GM21576 (cell line): ENCODE data around the gene INPP5E.

ENCODE experiments used
- ATAC-seq: cut with Tn5 transposase; IDR thresholded peaks from one replicate; pipeline ENCODE4 v1.9.1; 2021; ENCODE audit warnings: mild to moderate bottlenecking, moderate library complexity; ENCODE audit not compliant: unreplicated experiment

Gene INPP5E

GRCh38 chr9:136474021-136474640 is 34.5 kb upstream of the INPP5E start:
- ATAC-seq = no peak

- no peak for ATAC-seq
Measured at GRCh38 chr9:136473354-136473721, 33.7 kb upstream of the INPP5E start.

- ATAC-seq = no peak
Measured at GRCh38 chr9:136472640-136473353, 33.2 kb upstream of the INPP5E start.

- no peak for ATAC-seq
Measured at GRCh38 chr9:136471802-136472487, 32.3 kb upstream of the INPP5E start.

GRCh38 chr9:136470792-136471469 is 31.3 kb upstream of the INPP5E start:
- no peak for ATAC-seq

- no peak for ATAC-seq
Measured at GRCh38 chr9:136470356-136470755, 30.7 kb upstream of the INPP5E start.

GRCh38 chr9:136467766-136468165 is 28.1 kb upstream of the INPP5E start:
- ATAC-seq = no peak

- no peak for ATAC-seq
Measured at GRCh38 chr9:136466155-136466541, 26.5 kb upstream of the INPP5E start.

GRCh38 chr9:136465500-136466154 is 26.0 kb upstream of the INPP5E start:
- no peak for ATAC-seq

GRCh38 chr9:136464241-136464640 is 24.6 kb upstream of the INPP5E start:
- no peak for ATAC-seq

- ATAC-seq = no peak
Measured at GRCh38 chr9:136463578-136463977, 23.9 kb upstream of the INPP5E start.

- ATAC-seq = no peak
Measured at GRCh38 chr9:136462664-136463063, 23.0 kb upstream of the INPP5E start.

- no peak for ATAC-seq
Measured at GRCh38 chr9:136460772-136461325, 21.2 kb upstream of the INPP5E start.

GRCh38 chr9:136459425-136459824 is 19.8 kb upstream of the INPP5E start:
- no peak for ATAC-seq

- ATAC-seq = no peak
Measured at GRCh38 chr9:136457326-136457725, 17.7 kb upstream of the INPP5E start.

- no peak for ATAC-seq
Measured at GRCh38 chr9:136456258-136456657, 16.6 kb upstream of the INPP5E start.

- ATAC-seq = no peak
Measured at GRCh38 chr9:136455043-136456002, 15.7 kb upstream of the INPP5E start.

GRCh38 chr9:136454026-136454796 is 14.6 kb upstream of the INPP5E start:
- no peak for ATAC-seq

GRCh38 chr9:136453326-136453725 is 13.7 kb upstream of the INPP5E start:
- ATAC-seq = no peak
